GM18505 (cell line): ENCODE measurements around the gene GADL1.

Source experiments
- ATAC-seq: cut with Tn5 transposase; IDR thresholded peaks from one replicate; pipeline ENCODE4 v1.9.1; 2021; ENCODE audit not compliant: unreplicated experiment
- POLR2A ChIP-seq: IDR thresholded peaks from 4 replicates; pipeline ENCODE4 v1.6.1; 2011; ENCODE audit warnings: borderline replicate concordance; ENCODE audit not compliant: insufficient read depth, insufficient read length; ENCODE audit errors: extremely low read depth

The GADL1 gene

DNA sequence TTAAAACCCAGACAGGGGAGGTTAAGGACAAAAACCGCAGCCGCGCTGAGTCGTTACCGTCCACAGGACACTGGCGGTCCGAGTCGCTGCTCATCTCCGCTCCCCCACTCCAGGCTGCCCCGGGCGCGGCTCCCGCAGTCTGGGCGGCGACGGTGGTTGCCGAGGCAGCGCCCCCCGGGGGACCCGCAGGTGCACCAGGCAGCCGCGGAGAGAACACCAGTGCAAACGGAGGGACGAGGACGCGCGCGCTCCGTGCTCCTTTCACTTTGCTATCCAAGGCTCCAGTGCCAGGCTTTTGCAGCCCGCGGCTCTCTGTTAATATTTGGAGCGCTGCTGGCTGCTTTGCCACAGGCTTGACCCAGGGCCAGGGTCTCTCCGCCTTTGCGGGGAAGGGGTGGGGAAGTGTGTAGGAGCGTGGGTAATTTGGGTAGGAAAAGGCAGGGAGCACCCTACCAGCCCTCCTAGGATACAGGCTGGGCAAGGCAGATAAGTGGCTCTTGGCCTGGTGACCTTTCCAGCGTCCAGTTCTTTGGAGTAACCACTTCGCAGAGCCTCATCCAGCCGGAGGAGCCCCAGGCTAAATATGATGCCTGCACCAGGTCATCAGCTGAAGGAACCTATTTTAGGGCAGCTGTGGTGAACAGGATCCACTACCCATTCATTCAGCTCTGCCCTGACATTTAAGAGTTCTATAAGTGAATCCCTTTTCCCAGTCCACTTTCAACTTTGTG lies at the start of gene GADL1:
TSS of gene GADL1 (minus strand) at position 141 of the 731 bp plus-strand sequence. CDS start at position 94, 47 bp downstream.
- ATAC-seq, result no peak

DNA sequence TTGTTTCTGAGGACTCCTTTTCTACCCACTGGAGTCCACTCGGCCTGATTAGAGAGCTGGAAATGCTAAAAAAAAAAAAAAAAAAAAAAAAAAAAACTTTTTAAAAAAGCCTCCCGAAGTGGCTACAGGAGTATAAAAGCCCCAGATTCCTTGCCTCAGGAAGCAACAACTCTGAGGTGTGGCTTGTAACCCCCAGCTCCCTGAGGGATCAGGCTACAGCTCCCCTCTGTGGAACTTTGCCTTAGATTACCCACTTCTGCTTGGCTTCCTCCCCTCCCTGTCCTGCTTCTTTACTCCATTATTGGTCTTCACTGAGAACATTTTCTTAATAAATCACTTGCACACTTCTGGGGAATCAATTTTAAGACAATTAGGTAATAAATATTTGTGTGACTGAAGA lies 49.7 kb upstream of the GADL1 start:
- ATAC-seq, result no peak
- TF ChIP-seq POLR2A, result no peak

More for the DNA sequence above, at the start of gene GADL1:
- TF ChIP-seq POLR2A, result no peak

GRCh38 chr3:30943206-30943605 lies 48.7 kb upstream of the GADL1 start:
- TF ChIP-seq POLR2A, result no peak
- no peak for ATAC-seq

- no peak for TF ChIP-seq POLR2A
- ATAC-seq, result no peak
These were observed 46.9 kb upstream of the GADL1 start for GRCh38 chr3:30941342-30941741.

DNA sequence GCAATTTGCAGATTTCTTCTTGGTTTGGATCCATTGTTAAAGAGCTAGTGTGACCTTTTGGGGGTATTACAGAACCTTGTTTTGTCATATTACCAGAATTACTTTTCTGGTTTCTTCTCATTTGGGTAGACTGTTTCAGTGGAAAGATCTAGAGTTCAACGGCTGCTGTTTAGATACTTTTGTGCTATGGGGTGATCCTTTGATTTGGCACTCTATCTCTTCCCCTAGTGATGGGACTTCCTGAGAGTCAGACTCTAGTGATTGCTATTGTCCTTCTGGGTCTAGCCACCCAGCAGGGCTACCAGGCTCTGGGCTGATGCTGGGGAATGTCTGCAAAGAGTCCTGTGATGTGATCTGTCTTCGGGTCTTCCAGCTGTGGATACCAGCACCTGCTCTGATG lies 46.3 kb upstream of the GADL1 start:
- no peak for ATAC-seq
- TF ChIP-seq POLR2A, result no peak

DNA sequence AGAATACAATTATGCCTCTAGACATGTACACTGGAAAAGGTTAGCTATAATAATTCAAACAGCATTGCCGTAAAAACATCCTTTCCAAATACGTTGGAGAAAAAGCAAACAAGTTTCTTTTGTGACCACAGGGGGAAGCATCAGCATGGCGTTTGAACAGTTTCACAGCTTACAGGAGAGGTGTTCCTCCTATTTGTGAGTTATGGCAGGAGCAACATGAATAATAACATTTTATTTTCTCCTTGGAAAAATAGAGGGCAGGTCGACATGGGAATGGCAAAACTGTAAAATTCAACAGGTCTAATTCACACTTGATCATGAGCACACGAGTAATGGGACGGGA lies 39.7 kb upstream of the GADL1 start:
- ATAC-seq, result no peak
- TF ChIP-seq POLR2A, result no peak

GRCh38 chr3:30933478-30934207 lies 39.2 kb upstream of the GADL1 start:
- ATAC-seq, result no peak
- no peak for TF ChIP-seq POLR2A

- ATAC-seq, result no peak
- no peak for TF ChIP-seq POLR2A
These were observed 38.1 kb upstream of the GADL1 start for GRCh38 chr3:30932513-30933098.

DNA sequence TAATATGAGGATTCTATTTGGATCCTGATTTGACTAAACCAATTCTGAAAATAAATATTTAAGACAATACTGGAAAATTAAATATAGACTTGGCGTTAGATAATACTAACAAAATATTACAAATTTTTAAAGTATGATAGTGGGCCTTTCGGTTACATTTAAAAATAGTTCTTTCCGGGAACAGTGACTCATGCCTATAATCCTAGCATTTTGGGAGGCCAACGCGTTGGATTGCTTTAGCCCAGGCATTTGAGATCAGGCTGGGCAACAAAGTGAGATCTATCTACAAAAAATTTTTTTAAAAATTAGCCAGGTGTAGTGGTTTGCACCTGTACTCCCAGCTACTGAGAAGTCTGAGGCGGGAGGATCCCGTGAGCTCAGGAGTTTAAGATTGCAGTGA lies 30.3 kb upstream of the GADL1 start:
- no peak for ATAC-seq
- TF ChIP-seq POLR2A, result no peak

GRCh38 chr3:30919564-30919963 lies 25.1 kb upstream of the GADL1 start:
- no peak for TF ChIP-seq POLR2A
- no peak for ATAC-seq

DNA sequence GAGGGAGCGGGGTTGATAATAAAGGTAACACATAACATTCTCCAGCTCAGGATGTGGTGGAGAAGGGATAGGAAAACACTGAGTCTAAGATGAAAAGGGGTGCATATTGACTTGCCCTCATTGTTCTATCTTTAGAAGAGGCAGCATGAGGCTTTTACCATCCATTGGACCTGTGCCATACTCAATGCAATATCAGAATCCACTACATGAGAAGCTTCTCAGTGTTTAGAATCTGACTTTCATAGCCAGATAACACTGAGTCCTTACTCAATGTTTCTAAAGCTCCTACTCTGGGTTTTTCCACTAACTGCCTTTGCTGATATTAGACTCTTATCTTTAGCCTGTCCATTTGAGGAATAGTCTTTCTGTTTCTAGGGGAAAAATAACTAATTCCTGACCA lies 24.3 kb upstream of the GADL1 start:
- ATAC-seq, result no peak
- TF ChIP-seq POLR2A, result no peak

DNA sequence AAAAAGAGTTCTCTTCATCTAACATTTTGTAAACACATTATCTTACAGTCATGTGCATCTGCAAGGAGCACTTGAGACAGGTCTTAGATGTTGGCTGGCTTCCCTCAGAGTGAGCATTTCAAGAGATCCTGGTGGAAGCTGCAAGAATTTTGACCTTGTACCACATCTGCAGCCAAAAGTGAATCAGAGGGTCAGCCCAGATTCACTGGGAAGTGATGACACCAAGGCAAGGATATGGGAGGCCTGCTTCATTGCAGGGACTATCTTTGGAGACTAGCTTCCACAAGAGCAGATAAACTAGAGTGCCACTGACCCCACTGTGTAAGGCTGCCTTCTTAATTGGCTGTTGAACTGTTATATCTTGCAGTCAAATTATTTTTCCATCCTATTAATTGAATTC lies 21.3 kb upstream of the GADL1 start:
- no peak for ATAC-seq
- TF ChIP-seq POLR2A, result no peak

DNA sequence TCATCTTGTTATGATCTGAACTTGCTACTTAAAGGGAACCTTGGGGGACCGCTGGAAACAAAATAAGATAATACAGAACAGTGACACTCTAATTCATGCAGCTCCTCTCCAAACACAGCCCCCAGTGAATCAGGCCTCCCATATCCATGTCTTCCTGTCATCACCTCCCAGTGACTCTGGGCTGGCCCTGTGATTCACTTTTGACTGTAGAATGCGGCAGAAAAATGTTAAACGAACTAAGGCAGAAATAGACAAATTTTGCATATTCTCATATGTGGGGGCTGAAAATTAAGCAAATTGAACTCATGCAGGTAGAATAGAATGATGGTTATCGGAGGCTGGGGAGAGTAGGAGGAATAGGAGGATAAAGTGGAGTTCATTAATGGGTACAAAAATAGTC lies 20.2 kb upstream of the GADL1 start:
- TF ChIP-seq POLR2A, result no peak
- no peak for ATAC-seq

DNA sequence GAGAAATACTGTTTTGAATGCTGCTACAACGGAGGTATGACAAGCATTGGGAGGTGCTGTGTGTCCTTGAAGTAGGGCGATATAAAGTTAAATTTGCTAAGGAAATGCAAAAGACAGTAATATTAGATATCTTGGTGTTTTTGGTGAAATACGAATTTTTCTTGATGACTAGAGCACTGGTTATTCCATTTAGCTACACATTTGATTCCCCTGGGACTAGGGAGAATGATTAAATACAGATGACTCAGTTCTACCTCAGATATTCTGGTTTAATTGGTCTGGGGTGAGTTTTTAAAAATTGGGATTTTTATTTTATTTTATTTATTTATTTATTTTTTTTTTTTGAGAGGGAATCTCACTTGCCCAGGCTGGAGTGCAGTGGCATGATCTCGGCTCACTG lies 18.7 kb upstream of the GADL1 start:
- ATAC-seq, result no peak
- TF ChIP-seq POLR2A, result no peak
